Neural cell (in vitro differentiated cells): ENCODE data around the gene ROR2.

Experiments
- EZH2 ChIP-seq: fragments of 200-600, 300-800 bp; shearing (Covaris generic), sonication (generic); IDR thresholded peaks from 2 replicates; pipeline ENCODE4 v1.6.1; 2014; ENCODE audit warnings: antibody characterized with exemption, low read length, borderline replicate concordance, mild to moderate bottlenecking; ENCODE audit not compliant: insufficient read depth, poor library complexity, severe bottlenecking
- MXI1 ChIP-seq: fragments of 450-650 bp; conservative IDR thresholded peaks from 2 replicates; pipeline ENCODE4 v1.6.1; 2014; ENCODE audit warnings: antibody characterized with exemption, mild to moderate bottlenecking; ENCODE audit not compliant: poor library complexity, severe bottlenecking
- POLR2AphosphoS5 ChIP-seq: IDR thresholded peaks from 2 replicates; pipeline ENCODE4 v1.6.1; 2012
- RAD21 ChIP-seq: fragments of 450-650 bp; conservative IDR thresholded peaks from 2 replicates; pipeline ENCODE4 v1.6.1; 2014; ENCODE audit warnings: antibody characterized with exemption, mild to moderate bottlenecking, moderate library complexity
- SMC3 ChIP-seq: fragments of 450-650 bp; conservative IDR thresholded peaks from 2 replicates; pipeline ENCODE4 v1.6.1; 2014; ENCODE audit warnings: antibody characterized with exemption, mild to moderate bottlenecking, moderate library complexity; ENCODE audit not compliant: poor library complexity
- TAF1 ChIP-seq: IDR thresholded peaks from 2 replicates; pipeline ENCODE4 v1.6.1; 2012; ENCODE audit warnings: low read depth
- TF ChIP-seq, protein P1 (sequence below): fragments of 450-650 bp; IDR thresholded peaks from 2 replicates; pipeline ENCODE4 v1.5.1; 2014; ENCODE audit warnings: antibody characterized with exemption, mild to moderate bottlenecking, moderate library complexity; ENCODE audit not compliant: poor library complexity, severe bottlenecking
- TF ChIP-seq, protein P2 (sequence below): IDR thresholded peaks from 2 replicates; pipeline ENCODE4 v1.6.1; 2012; ENCODE audit warnings: borderline replicate concordance

DNA sequence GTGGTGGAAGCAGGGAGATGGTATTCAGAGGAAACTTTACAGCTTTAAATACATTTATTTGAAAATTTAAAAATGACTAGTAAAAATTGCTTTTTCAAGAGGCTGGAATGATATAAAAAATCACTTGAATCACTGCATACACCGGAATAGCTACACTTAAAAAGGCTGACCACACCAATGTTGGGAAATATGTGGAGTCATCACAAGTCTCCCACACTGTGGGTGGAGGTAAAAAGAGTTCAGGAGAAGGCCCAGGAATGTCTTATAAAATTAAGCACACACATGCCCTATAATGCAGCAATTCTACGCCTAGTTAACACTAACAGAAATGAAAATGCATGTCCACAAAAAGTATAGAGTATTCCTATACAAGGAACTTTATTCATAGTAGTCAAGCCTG is 198.1 kb downstream of the ROR2 start:
- TF ChIP-seq TAF1 = no peak
- TF ChIP-seq RAD21 = no peak
- TF ChIP-seq EZH2 = no peak
- TF ChIP-seq, protein P1, sequence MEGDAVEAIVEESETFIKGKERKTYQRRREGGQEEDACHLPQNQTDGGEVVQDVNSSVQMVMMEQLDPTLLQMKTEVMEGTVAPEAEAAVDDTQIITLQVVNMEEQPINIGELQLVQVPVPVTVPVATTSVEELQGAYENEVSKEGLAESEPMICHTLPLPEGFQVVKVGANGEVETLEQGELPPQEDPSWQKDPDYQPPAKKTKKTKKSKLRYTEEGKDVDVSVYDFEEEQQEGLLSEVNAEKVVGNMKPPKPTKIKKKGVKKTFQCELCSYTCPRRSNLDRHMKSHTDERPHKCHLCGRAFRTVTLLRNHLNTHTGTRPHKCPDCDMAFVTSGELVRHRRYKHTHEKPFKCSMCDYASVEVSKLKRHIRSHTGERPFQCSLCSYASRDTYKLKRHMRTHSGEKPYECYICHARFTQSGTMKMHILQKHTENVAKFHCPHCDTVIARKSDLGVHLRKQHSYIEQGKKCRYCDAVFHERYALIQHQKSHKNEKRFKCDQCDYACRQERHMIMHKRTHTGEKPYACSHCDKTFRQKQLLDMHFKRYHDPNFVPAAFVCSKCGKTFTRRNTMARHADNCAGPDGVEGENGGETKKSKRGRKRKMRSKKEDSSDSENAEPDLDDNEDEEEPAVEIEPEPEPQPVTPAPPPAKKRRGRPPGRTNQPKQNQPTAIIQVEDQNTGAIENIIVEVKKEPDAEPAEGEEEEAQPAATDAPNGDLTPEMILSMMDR = no peak
- TF ChIP-seq POLR2AphosphoS5 = no peak
- no peak for TF ChIP-seq SMC3
- TF ChIP-seq, protein P2, sequence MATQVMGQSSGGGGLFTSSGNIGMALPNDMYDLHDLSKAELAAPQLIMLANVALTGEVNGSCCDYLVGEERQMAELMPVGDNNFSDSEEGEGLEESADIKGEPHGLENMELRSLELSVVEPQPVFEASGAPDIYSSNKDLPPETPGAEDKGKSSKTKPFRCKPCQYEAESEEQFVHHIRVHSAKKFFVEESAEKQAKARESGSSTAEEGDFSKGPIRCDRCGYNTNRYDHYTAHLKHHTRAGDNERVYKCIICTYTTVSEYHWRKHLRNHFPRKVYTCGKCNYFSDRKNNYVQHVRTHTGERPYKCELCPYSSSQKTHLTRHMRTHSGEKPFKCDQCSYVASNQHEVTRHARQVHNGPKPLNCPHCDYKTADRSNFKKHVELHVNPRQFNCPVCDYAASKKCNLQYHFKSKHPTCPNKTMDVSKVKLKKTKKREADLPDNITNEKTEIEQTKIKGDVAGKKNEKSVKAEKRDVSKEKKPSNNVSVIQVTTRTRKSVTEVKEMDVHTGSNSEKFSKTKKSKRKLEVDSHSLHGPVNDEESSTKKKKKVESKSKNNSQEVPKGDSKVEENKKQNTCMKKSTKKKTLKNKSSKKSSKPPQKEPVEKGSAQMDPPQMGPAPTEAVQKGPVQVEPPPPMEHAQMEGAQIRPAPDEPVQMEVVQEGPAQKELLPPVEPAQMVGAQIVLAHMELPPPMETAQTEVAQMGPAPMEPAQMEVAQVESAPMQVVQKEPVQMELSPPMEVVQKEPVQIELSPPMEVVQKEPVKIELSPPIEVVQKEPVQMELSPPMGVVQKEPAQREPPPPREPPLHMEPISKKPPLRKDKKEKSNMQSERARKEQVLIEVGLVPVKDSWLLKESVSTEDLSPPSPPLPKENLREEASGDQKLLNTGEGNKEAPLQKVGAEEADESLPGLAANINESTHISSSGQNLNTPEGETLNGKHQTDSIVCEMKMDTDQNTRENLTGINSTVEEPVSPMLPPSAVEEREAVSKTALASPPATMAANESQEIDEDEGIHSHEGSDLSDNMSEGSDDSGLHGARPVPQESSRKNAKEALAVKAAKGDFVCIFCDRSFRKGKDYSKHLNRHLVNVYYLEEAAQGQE = no peak
- TF ChIP-seq MXI1 = no peak
